Body of pancreas (tissue), 4 donors: ENCODE measurements around the gene RNF222. TPM values are rescaled to one million over a fixed set of nuclear protein-coding genes. Genes with fewer than 3 reads are reported as not detected.
"Not testable (repeated sequence)": the region's sequence is repeated elsewhere in the genome, so short reads cannot be mapped to it uniquely, and the experiment has no call there.

Experiments
- ATAC-seq: fragments of 150-250 bp; one replicate; pipeline ENCODE4 v1.9.1; 2016
- DNase-seq, 4 donors: peaks; one replicate each; pipeline ENCODE4 v3.0.0-alpha.2; 2019
- H3K27ac ChIP-seq, 4 donors: fragments of 200-600 bp; sonication (generic); 1 replicate in 3 of 4; 2 replicates in 1 of 4; pipeline versions ENCODE4 v1.5.1 to v1.6.1; 2016 to 2019; ENCODE audit warnings: mild to moderate bottlenecking in 1 of 4, mixed read lengths in 1 of 4, moderate library complexity in 1 of 4
- H3K27me3 ChIP-seq, 2 donors: fragments of 200-600 bp; sonication (generic); one replicate each; pipeline ENCODE4 v1.6.0; 2016; ENCODE audit warnings: mild to moderate bottlenecking in 1 of 2
- H3K36me3 ChIP-seq, 2 donors: fragments of 200-600 bp; sonication (generic); replicated peaks in 1 of 2; 2 replicates each; pipeline ENCODE4 v1.5.1; 2016; ENCODE audit warnings: low read depth in 2 of 2; ENCODE audit not compliant: insufficient read depth in 1 of 2
- H3K4me1 ChIP-seq: fragments of 200-600 bp; sonication (generic); one replicate; pipeline ENCODE4 v1.6.0; 2016
- H3K4me3 ChIP-seq, 2 donors: fragments of 200-600 bp; sonication (generic); 1 replicate in 1 of 2; 2 replicates in 1 of 2; pipeline ENCODE4 v1.5.1; 2016 to 2019
- H3K9me3 ChIP-seq, 3 donors: fragments of 200-600 bp; sonication (generic); 1 replicate in 2 of 3; 2 replicates in 1 of 3; pipeline ENCODE4 v1.5.1; 2016
- POLR2A ChIP-seq, 3 donors: fragments of 450-650 bp; IDR thresholded peaks; one replicate each; pipeline ENCODE4 v1.6.1; 2016; ENCODE audit warnings: antibody characterized with exemption in 3 of 3, mild to moderate bottlenecking in 2 of 3
- WGBS, 2 donors: methylation state at CpG; one replicate each; pipeline ENCODE4 v1.1.5; 2017; 5-methylcytosine and 5-hydroxymethylcytosine counted together
- intact Hi-C: fragments of 100-400 bp; cut with DNase I; formaldehyde crosslinking; loops from one replicate; pipeline ENCODE4 v1.15.1; 2023
- total RNA-seq, 2 donors: library from RNA; depleted of rRNA; stranded (reverse); fragments of >200 nt; gene quantifications; one replicate each; pipeline ENCODE4 v1.1.0, GENCODE V29; 2016
- TF ChIP-seq, protein P1 (sequence below), 7 experiments: fragments of 450-650 bp in 4 of 7; fragments of 200-600 bp in 3 of 7; sonication (generic) in 3 of 7; IDR thresholded peaks; one replicate each; pipeline ENCODE4 v1.5.1; 2016 to 2019; ENCODE audit warnings: antibody characterized with exemption in 7 of 7

The RNF222 gene
- total RNA-seq, 2 donors from 2014 or later: not detected

GRCh38 chr17:8354236-8354635 lies 43.4 kb downstream of the RNF222 start:
- ATAC-seq (no peak), DNase-seq (no peak)
- H3K36me3 ChIP-seq: no peaks in the 10 kb centered on the region
- WGBS, 2 donors: 68 to 84% methylated on average over 8 of the region's 8 CpGs
- H3K9me3 ChIP-seq: no peaks in the 10 kb centered on the region
- intact Hi-C loops: no loop called here
- no peaks in the 10 kb centered on the region for H3K4me1 ChIP-seq
- H3K27me3 ChIP-seq: no peaks in the 10 kb centered on the region
- TF ChIP-seq, protein P1, sequence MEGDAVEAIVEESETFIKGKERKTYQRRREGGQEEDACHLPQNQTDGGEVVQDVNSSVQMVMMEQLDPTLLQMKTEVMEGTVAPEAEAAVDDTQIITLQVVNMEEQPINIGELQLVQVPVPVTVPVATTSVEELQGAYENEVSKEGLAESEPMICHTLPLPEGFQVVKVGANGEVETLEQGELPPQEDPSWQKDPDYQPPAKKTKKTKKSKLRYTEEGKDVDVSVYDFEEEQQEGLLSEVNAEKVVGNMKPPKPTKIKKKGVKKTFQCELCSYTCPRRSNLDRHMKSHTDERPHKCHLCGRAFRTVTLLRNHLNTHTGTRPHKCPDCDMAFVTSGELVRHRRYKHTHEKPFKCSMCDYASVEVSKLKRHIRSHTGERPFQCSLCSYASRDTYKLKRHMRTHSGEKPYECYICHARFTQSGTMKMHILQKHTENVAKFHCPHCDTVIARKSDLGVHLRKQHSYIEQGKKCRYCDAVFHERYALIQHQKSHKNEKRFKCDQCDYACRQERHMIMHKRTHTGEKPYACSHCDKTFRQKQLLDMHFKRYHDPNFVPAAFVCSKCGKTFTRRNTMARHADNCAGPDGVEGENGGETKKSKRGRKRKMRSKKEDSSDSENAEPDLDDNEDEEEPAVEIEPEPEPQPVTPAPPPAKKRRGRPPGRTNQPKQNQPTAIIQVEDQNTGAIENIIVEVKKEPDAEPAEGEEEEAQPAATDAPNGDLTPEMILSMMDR (IDR thresholded peaks at IDR 0.05): no peak
- TF ChIP-seq POLR2A (IDR thresholded peaks at IDR 0.05): no peak
- no peak overlapping the region for H3K4me3 ChIP-seq
- H3K27ac ChIP-seq: no peak overlapping the region

GRCh38 chr17:8353736-8354135 lies 43.9 kb downstream of the RNF222 start:
- H3K36me3 ChIP-seq: no peaks in the 10 kb centered on the region
- WGBS, 2 donors: 75 to 77% methylated on average over 7 of the region's 7 CpGs
- intact Hi-C loops: no loop called here

GRCh38 chr17:8350339-8350738 lies 47.3 kb downstream of the RNF222 start:
- Histone ChIP-seq H3K36me3 (no peaks in the 10 kb centered on the region), H3K4me1 (no peaks in the 10 kb centered on the region), H3K27ac (no peak overlapping the region), H3K27me3 (no peaks in the 10 kb centered on the region), H3K9me3 (no peaks in the 10 kb centered on the region), H3K4me3 (no peak overlapping the region)
- intact Hi-C loops: no loop called here
- 31 to 75% methylated on average over 2 to 7 of the region's 7 CpGs for WGBS, 2 donors
- TF ChIP-seq, protein P1 (IDR thresholded peaks at IDR 0.05): no peak
- no peak for TF ChIP-seq POLR2A (IDR thresholded peaks at IDR 0.05)
- DNase-seq (no peak), ATAC-seq (no peak)

More at GRCh38 chr17:8353736-8354135, 43.9 kb downstream of the RNF222 start:
- Histone ChIP-seq H3K4me1 (no peaks in the 10 kb centered on the region), H3K27me3 (no peaks in the 10 kb centered on the region), H3K9me3 (no peaks in the 10 kb centered on the region), H3K4me3 (no peak overlapping the region), H3K27ac (no peak overlapping the region)
- ATAC-seq: no peak
- TF ChIP-seq POLR2A (IDR thresholded peaks at IDR 0.05): no peak
- TF ChIP-seq, protein P1 (IDR thresholded peaks at IDR 0.05): no peak
- no peak for DNase-seq

- H3K4me3 ChIP-seq, DNase-seq, intact Hi-C loops, H3K27ac ChIP-seq, H3K27me3 ChIP-seq, H3K4me1 ChIP-seq, ATAC-seq, H3K36me3 ChIP-seq, H3K9me3 ChIP-seq: not testable (repeated sequence)
- WGBS, 2 donors: 53% methylated on average over 12 of the region's 25 CpGs; no CpG with 5 or more reads in 1 of the 2 donors
Observed at GRCh38 chr17:8347001-8347400, 50.6 kb downstream of the RNF222 start.

- TF ChIP-seq POLR2A (IDR thresholded peaks at IDR 0.05): no peak
- TF ChIP-seq, protein P1 (IDR thresholded peaks at IDR 0.05): no peak
- H3K4me3 ChIP-seq: no peak overlapping the region
- no peak for ATAC-seq
- no peaks in the 10 kb centered on the region for H3K27me3 ChIP-seq
- no peaks in the 10 kb centered on the region for H3K9me3 ChIP-seq
- no peak for DNase-seq
- H3K27ac ChIP-seq: no peak overlapping the region
- intact Hi-C loops: no loop called here
- WGBS, 2 donors: 11 to 18% methylated on average over 5 of the region's 5 CpGs
- H3K36me3 ChIP-seq: no peaks in the 10 kb centered on the region
- H3K4me1 ChIP-seq: no peaks in the 10 kb centered on the region
Observed at GRCh38 chr17:8345951-8346665, 51.5 kb downstream of the RNF222 start.
